HCT116 (cell line): Measurements from ENCODE around the gene LDLR. TPM values are rescaled to one million over a fixed set of nuclear protein-coding genes. Genes with fewer than 3 reads are reported as not detected.

Source experiments
- CBX3 ChIP-seq: IDR thresholded peaks from 2 replicates; pipeline ENCODE4 v1.6.1; 2012; ENCODE audit warnings: low read depth
- ELF1 ChIP-seq: IDR thresholded peaks from 2 replicates; pipeline ENCODE4 v1.6.1; 2012; ENCODE audit warnings: low read depth, borderline replicate concordance
- FOSL1 ChIP-seq: IDR thresholded peaks from 2 replicates; pipeline ENCODE4 v1.6.1; 2012; ENCODE audit warnings: low read depth
- JUND ChIP-seq: IDR thresholded peaks from 2 replicates; pipeline ENCODE4 v1.6.1; 2012
- POLR2A ChIP-seq: IDR thresholded peaks from 2 replicates; pipeline ENCODE4 v1.7.0; 2011; ENCODE audit warnings: borderline replicate concordance; ENCODE audit not compliant: insufficient read depth, insufficient read length; ENCODE audit errors: extremely low read depth
- POLR2AphosphoS5 ChIP-seq: IDR thresholded peaks from 2 replicates; pipeline ENCODE4 v1.6.1; 2011; ENCODE audit warnings: mild to moderate bottlenecking, low read depth, low read length, moderate library complexity
- SP1 ChIP-seq: IDR thresholded peaks from 2 replicates; pipeline ENCODE4 v1.6.1; 2012; ENCODE audit warnings: low read depth
- SRF ChIP-seq: IDR thresholded peaks from 2 replicates; pipeline ENCODE4 v1.6.1; 2012; ENCODE audit warnings: low read depth
- TCF7L2 ChIP-seq: IDR thresholded peaks from 2 replicates; pipeline ENCODE4 v1.7.0; 2011; ENCODE audit warnings: borderline replicate concordance, inconsistent platforms; ENCODE audit not compliant: insufficient read depth, insufficient read length; ENCODE audit errors: extremely low read depth
- YY1 ChIP-seq: IDR thresholded peaks from 2 replicates; pipeline ENCODE4 v1.6.1; 2011; ENCODE audit warnings: low read length, low read depth, moderate library complexity, mild to moderate bottlenecking; ENCODE audit not compliant: insufficient replicate concordance; ENCODE audit errors: extremely low read depth
- ZFX ChIP-seq: fragments of 450-650 bp; IDR thresholded peaks from 2 replicates; pipeline ENCODE4 v1.6.1; 2017
- ZNF274 ChIP-seq: fragments of 200-500 bp; sonication (Bioruptor generic); IDR thresholded peaks from 2 replicates; pipeline ENCODE4 v1.6.1; 2014; ENCODE audit warnings: mild to moderate bottlenecking, low read depth, low read length, inconsistent platforms
- total RNA-seq: library from RNA; stranded (reverse); gene quantifications from one replicate; pipeline ENCODE4 v1.2.1, GENCODE V29; 2021; ENCODE audit not compliant: unreplicated experiment
- TF ChIP-seq, protein P1 (sequence below): IDR thresholded peaks from 2 replicates; pipeline ENCODE4 v1.6.1; 2012; ENCODE audit warnings: low read depth

The LDLR gene
- total RNA-seq, 1 experiment from 2014 or later = 92.4 TPM

GRCh38 chr19:11155373-11156120 lies 66.3 kb downstream of the LDLR start, which contains the start of gene SPC24 (continued):
- no peak for TF ChIP-seq SRF
- peak; percentile 85 for TF ChIP-seq POLR2AphosphoS5
- TF ChIP-seq TCF7L2 = peak; percentile 96
- peak; percentile 35; the same call in 1 of the 2 replicates for TF ChIP-seq ZFX
- no peak for TF ChIP-seq ZNF274
- peak; percentile 90 for TF ChIP-seq YY1
- TF ChIP-seq, protein P1, sequence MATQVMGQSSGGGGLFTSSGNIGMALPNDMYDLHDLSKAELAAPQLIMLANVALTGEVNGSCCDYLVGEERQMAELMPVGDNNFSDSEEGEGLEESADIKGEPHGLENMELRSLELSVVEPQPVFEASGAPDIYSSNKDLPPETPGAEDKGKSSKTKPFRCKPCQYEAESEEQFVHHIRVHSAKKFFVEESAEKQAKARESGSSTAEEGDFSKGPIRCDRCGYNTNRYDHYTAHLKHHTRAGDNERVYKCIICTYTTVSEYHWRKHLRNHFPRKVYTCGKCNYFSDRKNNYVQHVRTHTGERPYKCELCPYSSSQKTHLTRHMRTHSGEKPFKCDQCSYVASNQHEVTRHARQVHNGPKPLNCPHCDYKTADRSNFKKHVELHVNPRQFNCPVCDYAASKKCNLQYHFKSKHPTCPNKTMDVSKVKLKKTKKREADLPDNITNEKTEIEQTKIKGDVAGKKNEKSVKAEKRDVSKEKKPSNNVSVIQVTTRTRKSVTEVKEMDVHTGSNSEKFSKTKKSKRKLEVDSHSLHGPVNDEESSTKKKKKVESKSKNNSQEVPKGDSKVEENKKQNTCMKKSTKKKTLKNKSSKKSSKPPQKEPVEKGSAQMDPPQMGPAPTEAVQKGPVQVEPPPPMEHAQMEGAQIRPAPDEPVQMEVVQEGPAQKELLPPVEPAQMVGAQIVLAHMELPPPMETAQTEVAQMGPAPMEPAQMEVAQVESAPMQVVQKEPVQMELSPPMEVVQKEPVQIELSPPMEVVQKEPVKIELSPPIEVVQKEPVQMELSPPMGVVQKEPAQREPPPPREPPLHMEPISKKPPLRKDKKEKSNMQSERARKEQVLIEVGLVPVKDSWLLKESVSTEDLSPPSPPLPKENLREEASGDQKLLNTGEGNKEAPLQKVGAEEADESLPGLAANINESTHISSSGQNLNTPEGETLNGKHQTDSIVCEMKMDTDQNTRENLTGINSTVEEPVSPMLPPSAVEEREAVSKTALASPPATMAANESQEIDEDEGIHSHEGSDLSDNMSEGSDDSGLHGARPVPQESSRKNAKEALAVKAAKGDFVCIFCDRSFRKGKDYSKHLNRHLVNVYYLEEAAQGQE = no peak
- TF ChIP-seq ELF1 = no peak
- TF ChIP-seq SP1 = peak; percentile 98
- no peak for TF ChIP-seq FOSL1
- TF ChIP-seq POLR2A = peak; percentile 64
- no peak for TF ChIP-seq CBX3
- no peak for TF ChIP-seq JUND
- TF ChIP-seq, all 23 proteins: peak for 7
